Hepatocyte (in vitro differentiated cells): ENCODE data around the gene KIF7. TPM values are rescaled to one million over a fixed set of nuclear protein-coding genes. Genes with fewer than 3 reads are reported as not detected.
A peak's percentile ranks its signal among the peaks of the same experiment; 100 is the strongest.

Experiments used
- DNase-seq: peaks from one replicate; pipeline ENCODE4 v3.0.0-alpha.2; 2016; ENCODE audit warnings: low spot score
- H2AFZ ChIP-seq: fragments of 200-600 bp; sonication (generic); 2 replicates; pipeline ENCODE4 v1.6.0; 2016; ENCODE audit warnings: antibody characterized with exemption, mild to moderate bottlenecking
- H3K27ac ChIP-seq: fragments of 200-600 bp; sonication (generic); 2 replicates; pipeline ENCODE4 v1.5.1; 2016; ENCODE audit warnings: mild to moderate bottlenecking
- H3K27me3 ChIP-seq: fragments of 200-600 bp; sonication (generic); 2 replicates; pipeline ENCODE4 v1.6.1; 2016
- H3K36me3 ChIP-seq: fragments of 200-600 bp; sonication (generic); replicated peaks from 2 replicates; pipeline ENCODE4 v1.5.1; 2016; ENCODE audit warnings: low read depth; ENCODE audit not compliant: insufficient read depth
- H3K4me1 ChIP-seq: fragments of 200-600 bp; sonication (generic); 2 replicates; pipeline ENCODE4 v1.5.1; 2016; ENCODE audit warnings: mild to moderate bottlenecking, moderate library complexity; ENCODE audit not compliant: insufficient read depth
- H3K4me2 ChIP-seq: fragments of 200-600 bp; sonication (generic); 2 replicates; pipeline ENCODE4 v1.6.0; 2016
- H3K4me3 ChIP-seq: fragments of 200-600 bp; sonication (generic); 2 replicates; pipeline ENCODE4 v1.5.1; 2016; ENCODE audit warnings: mild to moderate bottlenecking
- H3K79me2 ChIP-seq: fragments of 200-600 bp; sonication (generic); 2 replicates; pipeline ENCODE4 v1.6.0; 2017; ENCODE audit warnings: mild to moderate bottlenecking
- H3K9me2 ChIP-seq: fragments of 200-600 bp; sonication (generic); replicated peaks from 2 replicates; pipeline ENCODE4 v1.6.0; 2017; ENCODE audit warnings: mild to moderate bottlenecking; ENCODE audit not compliant: insufficient read depth
- H3K9me3 ChIP-seq: fragments of 200-600 bp; sonication (generic); 2 replicates; pipeline ENCODE4 v1.5.1; 2016; ENCODE audit warnings: low read depth, mild to moderate bottlenecking
- H4K20me1 ChIP-seq: fragments of 200-600 bp; sonication (generic); 2 replicates; pipeline ENCODE4 v1.6.0; 2016; ENCODE audit warnings: mild to moderate bottlenecking; ENCODE audit not compliant: insufficient read depth, poor library complexity, severe bottlenecking
- CTCF ChIP-seq: fragments of 200-600 bp; sonication (generic); IDR thresholded peaks from 2 replicates; pipeline ENCODE4 v1.5.1; 2016; ENCODE audit warnings: antibody characterized with exemption, mild to moderate bottlenecking; ENCODE audit not compliant: poor library complexity
- EZH2 ChIP-seq: fragments of 200-600 bp; sonication (generic); IDR thresholded peaks from 2 replicates; pipeline ENCODE4 v1.6.1; 2016; ENCODE audit warnings: antibody characterized with exemption, mild to moderate bottlenecking, borderline replicate concordance
- EZH2phosphoT487 ChIP-seq: fragments of 200-600 bp; sonication (generic); IDR thresholded peaks from one replicate; pipeline ENCODE4 v1.6.1; 2018; ENCODE audit warnings: antibody characterized with exemption, mild to moderate bottlenecking, low read depth, moderate library complexity; ENCODE audit not compliant: unreplicated experiment, severe bottlenecking
- WGBS: methylation state at CpG from one replicate; pipeline ENCODE4 v1.1.6; 2016; ENCODE audit warnings: low lambda C conversion rate; ENCODE audit errors: missing lambda C conversion rate; 5-methylcytosine and 5-hydroxymethylcytosine counted together
- polyA plus RNA-seq: library from polyadenylated mRNA; unstranded; fragments of >200 nt; fragmentation: Nextera tagmentation; extraction: Ambion mirVana; gene quantifications from 2 replicates; pipeline ENCODE4 v1.2.1, GENCODE V29; 2016
- total RNA-seq: library from RNA; depleted of rRNA; stranded (reverse); fragments of >200 nt; gene quantifications from 2 replicates; pipeline ENCODE4 v1.2.3, GENCODE V29; 2014

KIF7 gene
- total and polyA plus RNA-seq, 2 experiments from 2014 or later: 3.1 to 5.3 TPM

GRCh38 chr15:89649013-89649625 lies 6.1 kb downstream of the KIF7 start:
- TF ChIP-seq EZH2phosphoT487 (no peak), EZH2 (no peak), CTCF (no peak)
- H3K4me2 ChIP-seq: no peak overlapping the region
- no peaks in the 10 kb centered on the region for H3K4me1 ChIP-seq
- H4K20me1 ChIP-seq: no peaks in the 10 kb centered on the region
- WGBS: 97% methylated on average over 29 of the region's 37 CpGs
- H3K9me3 ChIP-seq: no peaks in the 10 kb centered on the region
- no peak overlapping the region for H3K4me3 ChIP-seq
- H3K79me2 ChIP-seq: peaks cover 3% of the 10 kb centered on the region
- no peaks in the 10 kb centered on the region for H3K9me2 ChIP-seq
- H3K27me3 ChIP-seq: no peaks in the 10 kb centered on the region
- no peaks in the 10 kb centered on the region for H3K36me3 ChIP-seq
- H3K27ac ChIP-seq: no peak overlapping the region
- H2AFZ ChIP-seq: no peak overlapping the region
- DNase-seq: no peak

GRCh38 chr15:89648106-89649012 lies 6.9 kb downstream of the KIF7 start:
- Histone ChIP-seq H4K20me1 (no peaks in the 10 kb centered on the region), H3K9me2 (no peaks in the 10 kb centered on the region), H3K4me1 (no peaks in the 10 kb centered on the region), H3K9me3 (no peaks in the 10 kb centered on the region), H3K4me3 (no peak overlapping the region), H2AFZ (no peak overlapping the region), H3K4me2 (no peak overlapping the region), H3K79me2 (peaks cover 2% of the 10 kb centered on the region), H3K27me3 (no peaks in the 10 kb centered on the region), H3K27ac (no peak overlapping the region), H3K36me3 (no peaks in the 10 kb centered on the region)
- no peak for TF ChIP-seq CTCF
- no peak for TF ChIP-seq EZH2phosphoT487
- TF ChIP-seq EZH2: no peak
- WGBS: 98% methylated on average over 83 of the region's 102 CpGs
- no peak for DNase-seq

- Histone ChIP-seq H3K9me3 (no peaks in the 10 kb centered on the region), H3K27me3 (no peaks in the 10 kb centered on the region), H3K4me1 (no peaks in the 10 kb centered on the region), H3K36me3 (no peaks in the 10 kb centered on the region), H3K4me3 (no peak overlapping the region), H2AFZ (no peak overlapping the region), H4K20me1 (no peaks in the 10 kb centered on the region), H3K9me2 (no peaks in the 10 kb centered on the region), H3K4me2 (peak overlapping the region; percentile 65), H3K27ac (no peak overlapping the region), H3K79me2 (no peaks in the 10 kb centered on the region)
- 60% methylated on average over 25 of the region's 25 CpGs for WGBS
- no peak for TF ChIP-seq EZH2phosphoT487
- peak; percentile 71 for TF ChIP-seq CTCF
- DNase-seq: peak; percentile 79
Measured at GRCh38 chr15:89647191-89647851, 7.9 kb downstream of the KIF7 start.
